Activated T-helper 17 cell treated with anti-CD3 and anti-CD28 coated beads, Interleukin-2, amount 50 U/mL, for 72 hours (primary cell): ENCODE measurements around the gene PDSS2. TPM values are rescaled to one million over a fixed set of nuclear protein-coding genes. Genes with fewer than 3 reads are reported as not detected.
"Not testable (repeated sequence)": the region's sequence is repeated elsewhere in the genome, so short reads cannot be mapped to it uniquely, and the experiment has no call there.

Experiments
- ATAC-seq: fragments of 150-1000 bp; cut with Tn5 transposase; replicated peaks from 2 replicates; pipeline ENCODE4 v1.10.0; 2021; ENCODE audit warnings: mild to moderate bottlenecking, moderate library complexity
- H3K27ac Mint-ChIP-seq: one replicate; pipeline ENCODE4 v1.8.0; 2022; ENCODE audit warnings: mixed read lengths
- H3K27me3 Mint-ChIP-seq: one replicate; pipeline ENCODE4 v1.8.0; 2022; ENCODE audit warnings: mixed read lengths
- H3K36me3 Mint-ChIP-seq: one replicate; pipeline ENCODE4 v1.8.0; 2022; ENCODE audit warnings: low read depth, mild to moderate bottlenecking, mixed read lengths
- H3K4me1 Mint-ChIP-seq: one replicate; pipeline ENCODE4 v1.8.0; 2022; ENCODE audit warnings: mixed read lengths
- H3K4me3 Mint-ChIP-seq: one replicate; pipeline ENCODE4 v1.8.0; 2022; ENCODE audit warnings: mild to moderate bottlenecking, mixed read lengths
- H3K9me3 Mint-ChIP-seq: one replicate; pipeline ENCODE4 v1.8.0; 2022; ENCODE audit warnings: mixed read lengths
- total RNA-seq, 2 donors: library from RNA; stranded (reverse); gene quantifications; one replicate each; pipeline ENCODE4 v1.2.3, GENCODE V29; 2022

Gene PDSS2
- total RNA-seq, 2 donors from 2014 or later, result 10.4 to 13.6 TPM

DNA sequence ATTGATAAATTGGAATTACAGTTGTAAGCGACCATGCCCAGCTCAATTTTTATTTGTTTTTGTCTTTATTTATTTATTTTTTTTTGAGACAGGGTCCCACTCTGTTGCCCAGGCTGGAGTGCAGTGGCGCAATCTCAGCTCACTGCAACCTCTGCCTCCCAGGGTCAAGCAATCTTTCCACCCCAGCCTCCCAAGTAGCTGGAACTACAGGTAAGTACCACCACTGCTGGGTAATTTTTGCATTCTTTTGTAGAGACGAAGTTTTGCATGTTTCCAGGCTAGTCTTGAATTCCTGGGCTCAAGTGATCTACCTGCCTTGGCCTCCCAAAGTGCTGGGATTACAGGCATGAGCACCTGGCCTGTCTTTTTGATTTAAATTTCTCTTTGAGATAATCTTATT, 323.0 kb downstream of the PDSS2 start:
- not testable (repeated sequence) for H3K4me3 Mint-ChIP-seq, H3K27me3 Mint-ChIP-seq, H3K36me3 Mint-ChIP-seq, H3K4me1 Mint-ChIP-seq, H3K9me3 Mint-ChIP-seq, ATAC-seq, H3K27ac Mint-ChIP-seq

DNA sequence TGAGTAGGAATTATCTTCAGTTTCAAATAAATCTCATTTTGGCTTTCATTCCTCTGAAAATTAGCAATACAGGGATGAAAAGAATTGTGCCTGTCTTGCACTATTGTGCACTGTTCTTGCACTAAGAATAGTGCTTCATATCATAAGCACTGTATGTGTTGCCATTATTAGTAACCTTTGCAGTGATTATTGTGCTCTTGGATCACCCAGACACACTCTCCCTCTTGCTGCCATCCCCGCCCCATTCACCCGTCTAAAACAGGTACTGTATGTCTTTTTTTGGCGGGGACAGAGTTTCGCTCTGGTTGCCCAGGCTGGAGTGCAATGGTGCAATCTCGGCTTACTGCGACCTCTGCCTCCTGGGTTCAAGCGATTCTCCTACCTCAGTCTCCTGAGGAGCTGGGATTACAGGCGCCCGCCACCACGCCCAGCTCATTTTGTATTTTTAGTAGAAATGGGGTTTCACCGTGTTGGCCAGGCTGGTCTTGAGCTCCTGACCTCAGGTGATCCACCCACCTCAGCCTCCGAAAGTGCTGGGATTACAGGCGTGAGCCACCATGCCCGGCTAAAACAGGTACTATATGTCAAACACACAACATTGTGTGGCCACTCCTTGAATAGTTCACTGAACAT, 324.2 kb downstream of the PDSS2 start:
- H3K27me3 Mint-ChIP-seq, H3K4me1 Mint-ChIP-seq, ATAC-seq, H3K36me3 Mint-ChIP-seq, H3K27ac Mint-ChIP-seq, H3K9me3 Mint-ChIP-seq, H3K4me3 Mint-ChIP-seq: not testable (repeated sequence)

DNA sequence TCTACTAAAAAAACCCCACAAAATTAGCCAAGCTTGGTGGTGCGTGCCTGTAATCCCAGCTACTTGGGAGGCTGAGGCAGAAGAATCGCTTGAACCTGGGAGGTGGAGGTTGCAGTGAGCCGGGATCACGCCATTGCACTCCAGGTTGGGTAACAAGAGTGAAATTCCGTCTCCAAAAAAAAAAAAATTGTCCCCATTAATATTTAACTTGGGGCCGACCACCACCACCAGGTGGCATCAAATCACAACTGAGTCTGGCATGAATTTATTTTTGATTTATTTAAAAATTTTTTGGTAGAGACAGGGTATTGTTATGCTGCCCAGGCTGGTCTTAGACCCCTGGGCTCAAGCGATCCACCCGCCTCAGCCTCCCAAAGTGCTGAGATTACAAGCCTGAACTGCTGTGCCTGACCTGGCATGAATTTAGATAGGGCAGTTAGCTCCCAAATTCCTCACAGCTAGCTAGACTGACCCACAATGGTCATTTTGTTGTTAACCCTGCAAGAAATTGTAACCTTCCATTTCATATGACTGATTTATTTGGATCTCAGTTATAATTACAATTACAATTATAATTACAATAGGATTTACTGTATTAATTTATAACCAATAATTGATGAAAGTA, 326.9 kb downstream of the PDSS2 start:
- H3K4me3 Mint-ChIP-seq, result no peak overlapping the region
- no peaks in the 10 kb centered on the region for H3K36me3 Mint-ChIP-seq
- no peak overlapping the region for H3K27ac Mint-ChIP-seq
- H3K4me1 Mint-ChIP-seq, result no peaks in the 10 kb centered on the region
- ATAC-seq, result no peak
- no peaks in the 10 kb centered on the region for H3K27me3 Mint-ChIP-seq
- H3K9me3 Mint-ChIP-seq, result no peaks in the 10 kb centered on the region

DNA sequence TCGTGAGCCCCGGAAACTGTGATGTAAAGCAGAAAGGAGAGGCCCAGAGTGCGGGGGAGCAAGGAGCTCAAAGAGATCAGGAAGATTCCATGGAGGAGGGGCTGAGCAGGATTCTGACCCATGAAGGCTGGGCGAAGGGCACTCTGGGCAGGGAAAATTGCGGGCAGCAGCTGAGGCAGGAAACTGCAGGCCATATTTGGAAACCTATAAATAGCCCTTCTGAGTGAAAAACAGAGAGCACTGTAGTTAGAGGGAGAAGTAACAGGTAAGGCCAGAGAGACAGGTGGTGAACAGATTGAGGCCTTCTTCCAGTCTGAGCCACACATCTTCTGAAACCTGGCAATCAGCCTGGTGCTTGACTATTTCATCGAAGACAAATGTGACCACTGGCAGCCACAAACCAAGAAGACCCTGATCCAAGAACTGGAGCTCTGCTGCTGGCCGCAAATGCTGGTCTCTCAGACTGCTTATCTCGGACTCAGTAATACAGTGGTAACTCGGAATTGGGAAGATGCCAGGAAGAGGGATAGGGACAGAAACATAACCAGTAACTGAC, 329.9 kb downstream of the PDSS2 start:
- ATAC-seq, result no peak
- Mint-ChIP-seq H3K9me3 (no peaks in the 10 kb centered on the region), H3K27me3 (no peaks in the 10 kb centered on the region), H3K4me1 (no peaks in the 10 kb centered on the region), H3K27ac (no peak overlapping the region), H3K4me3 (no peak overlapping the region), H3K36me3 (no peaks in the 10 kb centered on the region)

DNA sequence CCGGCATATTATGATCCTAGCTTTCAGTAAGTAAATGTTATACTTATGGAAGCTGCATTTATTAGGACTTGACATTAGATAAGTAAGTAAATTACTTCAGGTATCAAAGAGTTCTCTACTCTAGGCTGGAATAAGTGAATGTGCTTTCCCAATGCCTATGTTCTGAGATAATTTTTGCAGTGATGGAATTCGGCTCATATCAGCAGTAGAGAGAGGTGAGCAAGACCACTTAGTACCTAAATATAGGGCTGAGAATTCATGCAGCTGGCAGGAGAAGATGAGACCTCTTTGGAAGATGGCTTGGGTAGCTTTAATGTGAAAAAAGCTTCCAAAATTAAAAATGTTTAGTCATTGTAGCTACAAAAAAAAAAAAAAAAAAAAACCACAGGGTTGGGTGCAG, 330.8 kb downstream of the PDSS2 start:
- H3K4me1 Mint-ChIP-seq, result no peaks in the 10 kb centered on the region
- no peaks in the 10 kb centered on the region for H3K9me3 Mint-ChIP-seq
- H3K27me3 Mint-ChIP-seq, result no peaks in the 10 kb centered on the region
- H3K4me3 Mint-ChIP-seq, result no peak overlapping the region
- no peaks in the 10 kb centered on the region for H3K36me3 Mint-ChIP-seq
- no peak overlapping the region for H3K27ac Mint-ChIP-seq
- ATAC-seq, result no peak

DNA sequence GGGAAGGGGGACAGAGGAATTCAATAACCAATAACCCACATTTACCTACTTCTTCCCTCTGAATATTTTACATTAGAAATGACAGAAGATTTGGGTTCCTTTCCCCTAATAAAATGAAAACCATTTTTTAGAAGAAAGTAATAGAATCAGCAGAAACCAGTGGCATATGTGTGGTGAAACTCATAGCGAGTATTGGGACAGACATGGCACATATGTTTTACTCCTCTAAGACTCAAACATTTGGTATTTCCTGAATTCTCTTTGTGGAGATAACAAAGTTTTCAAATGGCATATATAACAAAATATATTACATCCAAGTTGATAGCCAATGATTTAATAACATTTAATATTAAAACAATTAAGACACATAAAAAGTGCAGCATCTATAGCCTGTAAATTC, 331.2 kb downstream of the PDSS2 start:
- ATAC-seq, result no peak
- Mint-ChIP-seq H3K4me3 (no peak overlapping the region), H3K27ac (no peak overlapping the region), H3K27me3 (no peaks in the 10 kb centered on the region), H3K36me3 (no peaks in the 10 kb centered on the region), H3K4me1 (no peaks in the 10 kb centered on the region), H3K9me3 (no peaks in the 10 kb centered on the region)

DNA sequence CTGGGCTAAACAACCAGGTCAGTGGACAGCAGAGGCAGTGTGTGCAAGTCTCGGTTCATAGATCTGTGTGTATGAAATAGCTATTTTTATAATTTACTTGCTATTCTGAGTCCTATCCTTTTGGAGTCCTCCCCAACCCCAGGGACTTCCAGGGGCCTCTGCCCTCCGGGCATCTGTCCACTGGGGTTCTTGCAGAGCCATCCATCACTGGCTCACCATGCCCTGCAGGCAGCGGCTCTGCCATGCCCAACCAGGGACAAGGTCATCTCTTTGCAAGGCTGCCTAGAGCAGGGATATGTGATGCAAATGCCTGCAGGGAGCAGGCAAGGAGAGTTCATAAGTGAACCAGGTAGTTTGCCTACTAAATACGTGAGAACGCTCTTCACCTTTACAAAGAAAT, 333.6 kb downstream of the PDSS2 start:
- H3K36me3 Mint-ChIP-seq, result no peaks in the 10 kb centered on the region
- H3K4me1 Mint-ChIP-seq, result no peaks in the 10 kb centered on the region
- no peak for ATAC-seq
- H3K4me3 Mint-ChIP-seq, result no peak overlapping the region
- no peaks in the 10 kb centered on the region for H3K9me3 Mint-ChIP-seq
- no peaks in the 10 kb centered on the region for H3K27me3 Mint-ChIP-seq
- no peak overlapping the region for H3K27ac Mint-ChIP-seq

DNA sequence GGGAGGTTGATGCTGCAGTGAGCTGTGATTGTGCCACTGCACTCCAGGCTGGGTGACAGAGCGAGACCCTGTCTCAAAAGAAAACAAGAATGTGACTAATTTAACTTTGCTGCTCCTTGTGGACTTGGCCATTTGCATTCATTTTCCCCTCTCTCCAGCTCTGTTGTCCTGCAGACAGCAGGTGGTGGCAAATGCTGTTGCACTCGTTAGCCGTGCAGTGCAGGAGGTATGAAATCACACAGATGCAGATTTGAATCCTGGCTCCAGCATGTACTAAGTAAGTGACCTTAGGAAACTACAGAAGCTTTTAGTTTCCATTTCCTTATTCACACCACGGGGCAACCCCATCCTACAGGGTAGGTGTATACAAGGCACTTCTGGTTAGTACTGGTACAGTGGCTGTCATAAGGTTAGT, 334.4 kb downstream of the PDSS2 start:
- H3K4me3 Mint-ChIP-seq, result no peak overlapping the region
- H3K27me3 Mint-ChIP-seq, result no peaks in the 10 kb centered on the region
- no peak overlapping the region for H3K27ac Mint-ChIP-seq
- no peak for ATAC-seq
- H3K4me1 Mint-ChIP-seq, result no peaks in the 10 kb centered on the region
- no peaks in the 10 kb centered on the region for H3K36me3 Mint-ChIP-seq
- no peaks in the 10 kb centered on the region for H3K9me3 Mint-ChIP-seq

DNA sequence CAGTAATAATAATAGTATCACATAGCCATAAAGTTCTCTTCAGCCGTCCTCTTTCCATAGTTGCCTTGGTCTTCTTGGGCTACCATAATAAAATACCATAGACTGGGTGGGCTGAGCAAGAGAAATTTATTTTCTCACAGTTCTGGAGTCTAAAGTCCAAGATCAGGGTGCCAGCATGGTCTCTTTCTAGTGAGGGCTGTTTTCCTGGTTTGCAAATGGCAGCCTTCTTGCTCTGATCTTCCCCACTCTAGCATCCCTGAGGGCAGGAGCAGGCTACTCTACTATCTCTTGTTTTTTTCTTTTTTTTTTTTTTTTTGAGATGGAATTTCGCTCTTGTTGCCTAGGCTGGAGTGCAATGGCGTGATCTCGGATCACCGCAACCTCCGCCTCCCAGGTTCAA, 335.9 kb downstream of the PDSS2 start:
- Mint-ChIP-seq H3K27ac (no peak overlapping the region), H3K27me3 (no peaks in the 10 kb centered on the region), H3K4me3 (no peak overlapping the region), H3K9me3 (no peaks in the 10 kb centered on the region), H3K4me1 (no peaks in the 10 kb centered on the region), H3K36me3 (no peaks in the 10 kb centered on the region)
- no peak for ATAC-seq

DNA sequence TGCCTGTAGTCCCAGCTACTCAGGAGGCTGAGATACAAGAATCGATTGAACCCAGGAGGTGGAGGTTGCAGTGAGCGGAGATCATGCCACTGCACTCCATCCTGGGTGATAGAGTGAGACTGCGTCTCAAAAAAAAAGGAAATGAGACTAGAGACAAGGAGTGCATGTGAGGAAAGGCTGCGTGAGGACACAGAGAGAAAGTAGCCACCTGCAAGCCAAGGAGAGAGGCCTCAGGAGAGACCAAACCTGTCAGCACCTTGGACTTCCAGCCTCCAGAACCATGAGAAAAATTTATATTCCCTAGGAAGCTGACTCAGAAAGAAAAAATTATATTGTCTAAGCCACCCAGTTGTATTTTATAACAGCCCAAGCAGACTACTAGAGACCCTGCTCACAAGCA, 336.6 kb downstream of the PDSS2 start:
- Mint-ChIP-seq H3K9me3 (no peaks in the 10 kb centered on the region), H3K4me3 (no peak overlapping the region), H3K27ac (no peak overlapping the region), H3K4me1 (no peaks in the 10 kb centered on the region), H3K27me3 (no peaks in the 10 kb centered on the region), H3K36me3 (no peaks in the 10 kb centered on the region)
- no peak for ATAC-seq

DNA sequence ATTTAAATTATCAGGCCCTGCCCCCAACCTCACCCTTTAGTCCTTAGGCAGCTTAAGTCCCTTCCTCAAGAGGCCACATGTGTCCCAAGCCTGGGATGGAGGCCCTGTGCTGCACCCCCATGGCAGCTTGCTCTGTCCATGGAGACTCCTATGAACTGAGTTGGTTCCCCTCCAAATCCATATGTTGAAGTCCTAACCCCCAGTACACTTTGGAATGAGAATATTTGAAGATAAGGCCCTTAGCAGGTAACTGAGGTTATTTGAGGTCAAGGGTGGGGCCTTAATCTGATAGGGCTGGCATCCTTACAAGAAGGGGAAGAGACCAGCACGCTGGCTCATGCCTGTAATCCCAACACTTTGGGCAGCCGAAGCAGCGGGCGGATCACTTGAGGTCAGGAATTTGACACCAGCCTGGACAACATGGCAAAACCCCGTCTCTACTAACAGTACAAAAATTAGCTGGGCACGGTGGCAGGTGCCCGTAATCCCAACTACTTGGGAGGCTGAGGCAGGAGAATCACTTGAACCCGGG, 337.3 kb downstream of the PDSS2 start:
- ATAC-seq, result no peak
- no peaks in the 10 kb centered on the region for H3K4me1 Mint-ChIP-seq
- no peak overlapping the region for H3K4me3 Mint-ChIP-seq
- no peaks in the 10 kb centered on the region for H3K36me3 Mint-ChIP-seq
- H3K9me3 Mint-ChIP-seq, result no peaks in the 10 kb centered on the region
- no peak overlapping the region for H3K27ac Mint-ChIP-seq
- H3K27me3 Mint-ChIP-seq, result peaks cover under 1% of the 10 kb centered on the region

DNA sequence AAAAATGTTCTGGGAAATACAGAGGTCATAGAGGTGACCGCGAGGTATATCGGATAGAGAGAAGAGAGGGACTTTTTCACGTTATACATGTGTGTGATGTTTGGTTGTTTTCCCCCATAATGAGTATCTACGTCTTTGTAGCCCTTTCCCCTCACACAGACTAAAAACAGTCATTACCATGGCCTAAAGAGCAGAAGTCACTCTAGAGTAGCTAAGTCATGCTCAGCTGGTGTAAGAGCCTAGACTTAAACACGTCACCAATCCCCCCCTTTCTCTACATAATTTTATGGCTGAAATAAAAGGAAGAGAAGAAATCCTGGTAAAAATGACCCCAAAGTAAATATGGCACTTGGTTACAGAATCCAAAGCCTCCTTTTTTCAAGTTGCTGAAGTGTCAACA, 338.1 kb downstream of the PDSS2 start:
- peaks cover 7% of the 10 kb centered on the region for H3K27me3 Mint-ChIP-seq
- no peak overlapping the region for H3K27ac Mint-ChIP-seq
- ATAC-seq, result no peak
- H3K9me3 Mint-ChIP-seq, result no peaks in the 10 kb centered on the region
- H3K36me3 Mint-ChIP-seq, result no peaks in the 10 kb centered on the region
- H3K4me1 Mint-ChIP-seq, result no peaks in the 10 kb centered on the region
- no peak overlapping the region for H3K4me3 Mint-ChIP-seq

DNA sequence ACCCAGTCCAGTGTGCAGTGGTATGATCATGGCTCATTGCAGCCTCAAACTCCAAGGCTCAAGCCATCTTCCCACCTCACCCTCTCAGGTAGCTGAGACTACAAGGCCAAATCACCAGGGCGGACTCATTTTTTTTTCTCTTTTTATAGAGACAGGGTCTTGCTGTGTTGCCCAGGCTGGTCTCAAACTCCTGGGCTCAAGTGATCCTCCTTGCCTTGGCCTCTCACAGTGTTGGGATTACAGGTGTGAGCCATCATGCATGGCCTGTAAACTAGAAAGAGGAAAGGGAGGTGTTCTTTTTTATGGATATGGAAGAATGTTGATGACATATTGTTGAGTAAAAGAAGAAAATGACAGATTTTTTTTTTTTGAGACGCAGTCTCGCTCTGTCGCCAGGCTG, 339.0 kb downstream of the PDSS2 start:
- no peak for ATAC-seq
- no peaks in the 10 kb centered on the region for H3K36me3 Mint-ChIP-seq
- no peaks in the 10 kb centered on the region for H3K9me3 Mint-ChIP-seq
- no peaks in the 10 kb centered on the region for H3K4me1 Mint-ChIP-seq
- peaks cover 7% of the 10 kb centered on the region for H3K27me3 Mint-ChIP-seq
- no peak overlapping the region for H3K27ac Mint-ChIP-seq
- H3K4me3 Mint-ChIP-seq, result no peak overlapping the region

DNA sequence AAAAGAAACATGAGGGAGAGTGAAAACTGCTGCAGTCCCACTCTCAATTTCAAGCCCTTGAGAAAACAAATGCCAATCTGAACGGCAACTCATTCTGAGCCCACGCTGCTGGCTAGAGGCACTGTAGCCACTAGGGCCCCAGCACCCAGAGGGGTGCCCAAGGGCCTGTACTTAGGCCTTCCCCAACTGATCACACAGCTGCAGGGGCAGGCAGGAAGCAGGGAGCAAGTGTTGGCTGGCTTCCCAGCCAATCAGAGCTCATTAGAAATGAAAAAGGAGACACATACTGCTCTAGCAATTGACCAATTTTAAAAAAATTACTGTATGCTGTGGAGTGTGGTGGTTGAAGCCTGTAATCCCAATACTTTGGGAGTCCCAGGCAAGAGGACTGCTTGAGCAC, 340.4 kb downstream of the PDSS2 start:
- Mint-ChIP-seq H3K4me3 (no peak overlapping the region), H3K4me1 (no peaks in the 10 kb centered on the region), H3K27me3 (peaks cover 7% of the 10 kb centered on the region), H3K36me3 (no peaks in the 10 kb centered on the region), H3K27ac (no peak overlapping the region), H3K9me3 (no peaks in the 10 kb centered on the region)
- no peak for ATAC-seq

DNA sequence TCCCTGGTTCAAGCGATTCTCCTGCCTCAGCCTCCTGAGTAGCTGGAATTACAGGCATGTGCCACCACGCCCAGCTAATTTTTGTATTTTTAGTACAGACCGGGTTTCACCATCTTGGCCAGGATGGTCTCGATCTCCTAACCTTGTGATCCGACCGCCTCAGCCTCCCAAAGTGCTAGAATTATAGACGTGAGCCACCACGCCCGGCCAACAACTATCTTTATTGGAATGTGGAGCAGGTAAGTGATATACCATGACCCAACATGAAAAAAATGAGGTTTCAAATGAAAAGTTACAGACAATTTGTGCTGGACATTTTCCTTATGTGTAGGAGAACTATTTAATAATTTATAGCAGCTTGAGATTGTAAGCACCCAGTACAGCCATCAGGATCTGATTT, 340.8 kb downstream of the PDSS2 start:
- not testable (repeated sequence) for ATAC-seq, H3K27me3 Mint-ChIP-seq, H3K36me3 Mint-ChIP-seq, H3K4me3 Mint-ChIP-seq, H3K9me3 Mint-ChIP-seq, H3K4me1 Mint-ChIP-seq, H3K27ac Mint-ChIP-seq
